HCEC 1CT (cell line): Measurements from ENCODE around the gene GPA33.

Experiments
- DNase-seq: peaks from one replicate; pipeline ENCODE4 v3.0.0-alpha.2; 2017

GPA33 gene, protein sequence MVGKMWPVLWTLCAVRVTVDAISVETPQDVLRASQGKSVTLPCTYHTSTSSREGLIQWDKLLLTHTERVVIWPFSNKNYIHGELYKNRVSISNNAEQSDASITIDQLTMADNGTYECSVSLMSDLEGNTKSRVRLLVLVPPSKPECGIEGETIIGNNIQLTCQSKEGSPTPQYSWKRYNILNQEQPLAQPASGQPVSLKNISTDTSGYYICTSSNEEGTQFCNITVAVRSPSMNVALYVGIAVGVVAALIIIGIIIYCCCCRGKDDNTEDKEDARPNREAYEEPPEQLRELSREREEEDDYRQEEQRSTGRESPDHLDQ

DNA sequence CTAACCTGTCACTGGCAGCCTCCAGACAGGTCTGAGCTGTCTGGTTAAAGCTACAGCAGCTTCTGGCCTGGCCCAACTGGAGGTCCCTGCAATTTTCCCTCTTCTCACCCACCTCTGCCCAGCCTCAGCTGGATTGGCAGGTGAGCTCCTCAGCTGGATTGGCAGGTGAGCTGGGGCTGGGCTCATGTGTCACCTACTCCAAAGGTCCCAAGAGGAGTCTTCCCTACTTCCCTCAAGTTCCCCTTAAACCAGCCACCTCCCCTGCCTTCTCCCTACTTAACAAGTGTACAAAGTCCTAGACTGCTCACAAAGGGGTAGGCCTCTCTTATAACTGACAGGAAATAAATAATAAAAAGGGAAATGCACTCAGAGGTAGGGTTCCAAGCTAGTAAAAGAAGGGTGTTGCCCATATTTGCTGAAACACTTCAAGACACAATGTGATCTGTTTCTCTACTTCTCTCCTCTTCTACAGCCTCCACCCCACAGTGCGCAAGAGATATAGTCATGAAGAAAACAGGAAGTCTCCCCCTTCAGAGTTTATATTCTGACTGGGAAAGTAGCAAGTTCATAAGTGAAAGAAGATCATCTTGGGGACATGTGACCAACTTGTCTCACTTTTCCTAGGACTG is at the start of gene GPA33:
Gene GPA33, minus strand, starts transcription at position 64 of the 629 bp plus-strand sequence. CDS start 90 bp downstream, outside the sequence.
- no peak for DNase-seq

DNA sequence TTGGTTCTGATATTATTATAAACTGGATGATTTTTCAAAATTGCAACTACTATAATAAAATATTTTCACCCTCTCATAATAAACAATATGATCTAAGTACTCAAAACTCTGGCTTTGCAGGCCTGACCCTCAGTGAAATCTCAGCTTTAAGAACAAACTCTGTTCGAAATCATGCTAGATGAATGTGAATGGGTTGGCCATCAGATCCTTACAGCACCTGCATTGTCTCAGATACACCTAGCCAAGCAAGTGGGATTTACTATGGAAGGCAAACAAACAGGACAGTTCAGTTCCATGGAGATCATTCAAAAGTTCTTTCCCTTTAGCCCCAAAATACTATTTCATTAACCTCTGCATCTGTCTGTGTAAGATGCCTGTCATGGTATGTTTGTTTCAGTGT is 48.5 kb upstream of the GPA33 start:
- DNase-seq: no peak

DNA sequence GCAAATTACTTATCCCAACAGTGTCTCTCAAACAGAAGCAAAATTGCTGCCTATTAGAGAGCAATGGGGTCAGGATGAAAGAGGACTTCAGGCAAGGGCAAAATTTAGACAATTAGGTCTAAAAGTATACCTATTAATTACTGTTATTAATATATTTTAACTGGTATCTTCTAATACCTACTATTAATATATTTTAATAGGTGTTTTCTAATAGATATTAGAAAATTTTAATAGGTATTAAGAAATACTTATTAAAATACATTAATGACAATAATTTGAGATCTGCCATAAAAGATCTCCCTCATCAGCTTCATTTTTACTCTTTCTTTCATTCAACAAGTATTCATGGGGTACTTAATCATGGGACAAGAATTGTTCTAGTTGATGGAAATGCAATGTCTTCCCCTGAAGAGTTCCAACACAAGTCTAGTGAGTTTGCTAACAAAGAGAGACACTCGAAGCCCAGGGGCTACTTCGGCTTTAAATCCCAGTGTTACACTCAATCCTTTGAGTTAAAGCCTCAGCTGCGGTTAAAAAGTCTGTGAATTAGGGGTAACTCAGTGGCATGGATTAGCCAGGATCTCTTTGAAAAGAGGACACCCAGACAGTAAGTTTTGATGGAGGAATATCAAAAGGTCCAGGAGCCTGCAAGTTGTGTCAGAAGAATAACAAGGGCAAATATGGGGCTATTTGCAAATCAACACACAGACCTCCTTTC is 47.8 kb upstream of the GPA33 start:
- DNase-seq: no peak

DNA sequence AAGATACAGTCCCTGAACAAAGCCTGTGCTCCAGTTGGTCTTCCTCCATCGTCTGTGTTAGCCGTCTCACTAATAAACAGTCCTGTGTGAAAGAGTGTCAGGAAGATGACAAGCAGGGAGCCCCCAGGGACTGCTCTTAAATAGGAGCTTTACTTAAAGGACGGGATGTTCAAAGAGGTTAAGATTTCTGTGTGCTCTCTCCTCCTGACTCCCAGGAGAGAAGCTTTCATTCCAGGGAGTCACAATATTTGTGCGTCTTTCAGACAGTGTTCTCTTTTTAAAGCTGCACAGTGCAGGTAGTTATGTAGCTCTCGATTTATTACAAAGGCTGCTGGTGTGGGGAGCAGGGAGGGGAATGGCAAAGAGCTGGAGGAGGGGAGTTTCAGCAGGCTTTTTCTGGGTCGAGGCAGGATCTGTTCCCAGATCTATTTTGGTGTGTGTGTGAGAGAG is 47.2 kb upstream of the GPA33 start:
- no peak for DNase-seq

DNA sequence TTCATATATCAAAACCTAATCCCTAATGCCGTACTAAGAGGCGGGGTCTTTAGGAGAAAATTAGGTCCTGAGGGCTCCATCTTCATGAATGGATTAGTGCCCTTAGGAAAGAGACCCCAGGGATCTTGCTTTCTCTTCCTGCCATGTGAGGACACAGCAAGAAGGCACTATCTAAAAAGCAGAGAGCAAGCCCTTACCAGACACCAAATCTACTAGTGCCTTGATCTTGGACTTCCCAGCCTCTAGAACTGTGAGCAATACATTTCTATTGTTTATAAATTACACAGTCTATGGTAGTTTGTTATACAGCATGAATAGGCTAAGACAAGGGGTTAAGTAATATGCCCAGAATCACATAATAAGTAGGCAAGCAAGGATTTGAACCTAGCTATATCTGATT is 46.6 kb upstream of the GPA33 start:
- DNase-seq: no peak

DNA sequence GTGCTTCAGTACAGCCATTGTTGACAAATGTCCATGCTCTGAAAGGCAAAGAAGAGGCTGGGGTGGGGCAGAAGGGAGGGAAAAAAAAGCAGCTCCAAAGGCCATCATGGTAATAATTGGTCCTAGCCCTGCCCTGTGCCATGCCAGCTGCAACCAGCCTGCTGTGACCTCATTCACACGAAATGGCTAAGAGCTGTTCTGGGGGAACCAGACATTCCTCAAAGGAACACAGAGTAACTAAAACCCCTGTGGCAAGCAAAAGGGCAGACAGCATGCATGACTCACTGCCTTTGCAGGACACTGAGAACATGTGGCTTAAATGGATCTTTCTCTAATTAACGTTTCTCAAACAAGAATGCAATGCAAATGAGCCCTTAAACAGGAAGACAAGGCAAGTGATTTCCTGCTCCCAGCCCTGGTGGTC is 46.0 kb upstream of the GPA33 start:
- peak; percentile 76 for DNase-seq

DNA sequence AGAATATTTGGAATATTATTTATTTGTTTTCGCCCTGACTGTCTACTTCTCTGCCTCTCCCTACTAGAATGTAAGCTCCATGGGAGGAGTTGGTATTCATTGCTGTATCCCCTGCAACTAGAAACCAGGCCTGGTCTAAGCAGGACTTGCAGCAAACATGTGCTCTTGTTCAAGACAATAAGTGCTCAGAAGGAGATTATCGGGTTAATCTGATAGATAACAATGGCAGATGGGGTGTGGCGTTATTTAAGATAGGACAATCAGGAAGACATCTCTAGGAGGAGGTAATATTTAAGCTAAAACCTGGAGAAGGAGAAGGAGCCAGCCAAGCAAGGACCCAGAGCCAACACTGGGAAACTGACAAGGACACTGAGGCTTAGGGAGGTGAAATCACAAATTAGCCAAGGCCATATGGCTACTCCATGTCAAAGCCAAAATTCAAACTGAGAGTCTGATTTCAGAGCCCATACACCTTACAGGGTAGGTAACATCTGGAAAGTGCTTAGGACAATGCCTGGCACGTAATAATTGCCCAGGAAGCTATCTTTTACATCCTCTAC is 45.2 kb upstream of the GPA33 start:
- no peak for DNase-seq

DNA sequence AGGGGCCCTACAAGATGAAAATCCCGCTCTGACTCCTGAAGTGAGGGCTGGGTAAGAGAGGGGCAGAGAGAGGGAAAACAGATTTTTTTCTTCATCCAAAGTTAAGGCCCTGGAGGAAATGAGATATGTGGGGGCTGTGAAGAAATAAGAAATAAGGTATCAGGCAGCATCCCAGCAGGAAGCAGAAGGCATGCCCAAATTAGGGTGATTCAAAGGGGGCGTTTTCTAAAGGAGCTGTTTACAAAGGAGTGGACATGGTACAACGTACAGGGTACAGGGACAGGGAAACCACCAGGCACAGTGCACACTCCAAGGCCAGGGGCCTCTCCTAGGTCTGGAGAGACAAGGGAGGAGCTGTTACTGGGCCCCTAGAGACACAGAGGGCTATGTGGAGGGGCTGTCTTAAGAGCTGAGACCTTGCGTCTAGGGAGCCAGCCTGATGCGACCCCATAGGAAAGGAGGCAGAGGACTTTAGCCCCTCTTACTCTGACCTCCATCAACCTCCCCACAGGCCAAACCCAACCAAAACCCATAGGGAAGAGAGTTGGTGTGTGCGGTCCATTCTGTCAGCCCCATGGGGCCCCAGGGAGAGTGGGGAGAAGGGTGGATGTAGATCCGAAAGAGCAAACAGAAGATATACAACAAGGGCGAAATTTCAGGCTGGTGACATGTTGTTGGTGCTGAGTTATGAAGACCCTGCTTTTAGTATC is 42.3 kb upstream of the GPA33 start:
- DNase-seq: no peak

DNA sequence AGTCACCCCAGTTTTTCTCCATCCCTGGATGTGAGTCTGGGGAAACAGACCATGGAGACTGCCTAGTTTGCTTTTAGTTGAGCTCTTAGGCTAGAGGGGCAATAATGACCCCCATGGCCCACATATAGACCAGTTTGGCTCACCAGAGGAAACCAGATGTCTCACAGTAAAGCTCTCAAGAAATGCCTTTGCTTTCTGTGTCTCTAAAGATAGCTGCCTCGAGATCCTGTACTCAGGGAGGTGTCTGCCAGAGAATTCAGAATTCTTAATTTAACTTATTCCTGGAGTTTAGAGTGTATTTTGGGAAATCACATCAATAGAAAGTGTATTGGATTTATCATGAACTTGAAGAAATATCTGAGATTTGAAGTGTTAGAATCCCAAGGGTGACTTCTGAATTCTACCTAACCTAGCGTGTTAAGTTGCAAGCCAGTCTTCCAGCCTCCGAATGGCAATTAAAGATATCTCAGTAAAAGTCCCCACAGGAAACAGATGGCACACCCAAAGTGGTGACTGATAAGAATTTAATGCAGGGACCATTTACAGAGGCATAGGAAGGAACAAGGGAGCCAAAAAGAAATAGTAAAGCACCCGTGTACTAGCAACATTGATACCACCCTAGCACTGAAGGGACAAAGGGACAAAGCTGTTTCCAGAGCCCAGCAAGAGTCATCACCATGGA is 40.8 kb upstream of the GPA33 start:
- DNase-seq: no peak

DNA sequence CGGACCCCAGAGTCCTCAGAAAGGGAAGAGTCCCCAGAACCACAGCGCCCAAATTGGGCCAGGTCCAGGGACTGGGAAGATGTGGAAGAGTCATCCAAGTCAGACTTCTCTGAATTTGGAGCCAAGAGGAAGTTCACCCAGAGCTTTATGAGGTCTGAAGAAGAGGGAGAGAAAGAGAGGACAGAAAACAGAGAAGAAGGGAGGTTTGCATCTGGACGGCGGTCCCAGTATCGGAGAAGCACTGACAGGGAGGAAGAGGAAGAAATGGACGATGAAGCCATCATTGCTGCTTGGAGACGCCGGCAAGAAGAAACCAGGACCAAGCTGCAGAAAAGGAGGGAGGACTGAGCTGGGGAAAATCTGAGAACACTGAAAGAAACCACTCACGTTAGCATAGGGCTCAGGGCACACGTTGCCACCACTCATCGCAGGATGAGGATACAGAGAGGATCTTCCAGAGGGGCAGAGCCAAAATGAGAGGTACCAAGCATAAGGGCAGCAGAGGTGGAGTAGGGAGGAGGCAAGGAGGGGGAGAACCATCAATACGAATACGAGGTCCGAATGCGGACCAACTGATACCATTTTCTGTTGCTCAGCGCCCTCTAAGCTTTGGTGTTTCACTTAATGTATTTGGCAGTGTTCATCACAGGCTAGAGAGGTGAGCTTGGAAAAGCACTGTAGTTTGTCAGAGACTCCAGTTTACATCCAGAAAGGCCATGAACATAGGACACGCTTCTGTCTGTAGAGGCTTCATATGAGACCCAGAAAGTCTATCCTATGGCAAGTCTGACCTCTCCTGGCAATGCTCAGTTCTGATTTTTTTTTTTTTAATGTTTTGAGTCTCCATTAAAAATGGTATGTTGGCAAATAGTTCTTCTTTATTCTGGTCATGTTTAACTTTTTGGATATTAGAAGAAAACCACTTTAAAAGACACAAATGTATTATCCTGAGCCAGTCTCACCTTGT is 38.4 kb upstream of the GPA33 start:
- no peak for DNase-seq

DNA sequence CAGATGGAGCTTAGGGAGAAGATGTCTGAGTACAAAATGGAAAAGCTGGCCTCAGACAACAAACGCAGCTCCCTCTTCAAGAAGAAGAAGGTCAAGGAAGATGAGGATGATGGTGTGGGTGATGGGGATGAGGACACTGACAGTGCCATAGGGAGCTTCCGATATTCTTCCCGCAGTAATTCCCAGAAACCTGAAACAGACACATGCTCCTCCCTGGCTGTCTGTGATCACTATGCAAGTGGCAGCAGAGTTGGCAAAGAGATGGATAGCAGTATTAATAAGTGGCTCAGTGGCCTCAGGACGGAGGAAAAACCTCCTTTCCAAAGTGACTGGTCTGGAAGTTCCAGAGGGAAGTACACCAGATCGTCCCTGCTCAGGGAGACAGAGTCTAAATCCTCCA is 37.5 kb upstream of the GPA33 start:
- DNase-seq: no peak

DNA sequence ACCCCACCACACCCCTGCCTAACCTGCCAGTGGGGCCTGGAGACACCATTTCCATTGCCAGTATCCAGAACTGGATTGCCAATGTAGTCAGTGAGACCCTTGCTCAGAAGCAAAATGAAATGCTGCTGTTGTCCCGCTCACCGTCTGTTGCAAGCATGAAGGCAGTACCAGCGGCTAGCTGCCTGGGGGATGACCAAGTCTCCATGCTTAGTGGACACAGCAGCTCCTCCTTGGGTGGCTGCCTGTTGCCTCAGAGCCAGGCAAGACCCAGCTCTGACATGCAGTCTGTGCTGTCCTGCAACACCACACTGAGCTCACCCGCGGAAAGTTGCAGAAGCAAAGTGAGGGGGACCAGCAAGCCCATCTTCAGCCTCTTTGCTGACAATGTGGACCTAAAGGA is 37.1 kb upstream of the GPA33 start:
- no peak for DNase-seq

DNA sequence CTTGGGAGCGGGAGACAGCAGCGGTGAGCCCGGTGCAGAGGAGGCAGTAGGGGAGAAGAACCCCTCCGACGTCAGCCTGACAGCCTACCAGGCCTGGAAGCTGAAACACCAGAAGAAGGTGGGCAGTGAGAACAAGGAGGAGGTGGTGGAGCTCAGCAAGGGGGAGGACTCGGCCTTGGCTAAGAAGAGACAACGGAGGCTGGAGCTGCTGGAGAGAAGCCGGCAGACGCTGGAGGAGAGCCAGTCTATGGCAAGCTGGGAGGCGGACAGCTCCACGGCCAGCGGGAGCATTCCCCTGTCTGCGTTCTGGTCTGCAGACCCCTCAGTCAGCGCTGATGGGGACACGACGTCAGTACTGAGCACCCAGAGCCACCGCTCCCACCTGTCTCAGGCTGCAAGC is 36.6 kb upstream of the GPA33 start:
- no peak for DNase-seq

DNA sequence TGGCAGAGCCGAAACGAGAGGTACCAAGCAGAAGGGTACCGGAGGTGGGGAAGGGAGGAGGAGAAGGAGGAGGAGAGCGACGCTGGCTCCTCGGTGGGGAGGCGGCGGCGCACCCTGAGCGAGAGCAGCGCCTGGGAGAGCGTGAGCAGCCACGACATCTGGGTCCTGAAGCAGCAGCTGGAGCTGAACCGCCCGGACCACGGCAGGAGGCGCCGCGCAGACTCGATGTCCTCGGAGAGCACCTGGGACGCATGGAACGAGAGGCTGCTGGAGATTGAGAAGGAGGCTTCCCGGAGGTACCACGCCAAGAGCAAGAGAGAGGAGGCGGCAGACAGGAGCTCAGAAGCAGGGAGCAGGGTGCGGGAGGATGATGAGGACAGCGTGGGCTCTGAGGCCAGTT is 36.1 kb upstream of the GPA33 start:
- DNase-seq: no peak

DNA sequence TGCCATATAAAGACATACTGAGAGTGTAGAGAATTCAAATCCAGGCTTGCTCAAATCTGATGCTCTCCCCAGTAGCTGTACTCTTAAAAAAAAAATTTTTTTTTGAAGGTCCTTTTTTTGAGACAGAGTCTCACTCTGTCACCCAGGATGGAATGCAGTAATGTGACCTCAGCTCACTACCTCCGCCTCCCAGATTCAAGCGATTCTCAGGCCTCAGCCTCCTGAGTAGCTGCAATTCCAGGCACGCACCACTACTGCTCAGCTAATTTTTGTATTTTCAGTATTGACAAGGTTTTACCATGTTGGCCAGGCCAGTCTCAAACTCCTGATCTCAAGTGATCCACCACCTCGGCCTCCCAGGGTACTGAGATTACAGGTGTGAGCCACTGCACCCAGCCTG is 32.4 kb upstream of the GPA33 start:
- DNase-seq: no peak

DNA sequence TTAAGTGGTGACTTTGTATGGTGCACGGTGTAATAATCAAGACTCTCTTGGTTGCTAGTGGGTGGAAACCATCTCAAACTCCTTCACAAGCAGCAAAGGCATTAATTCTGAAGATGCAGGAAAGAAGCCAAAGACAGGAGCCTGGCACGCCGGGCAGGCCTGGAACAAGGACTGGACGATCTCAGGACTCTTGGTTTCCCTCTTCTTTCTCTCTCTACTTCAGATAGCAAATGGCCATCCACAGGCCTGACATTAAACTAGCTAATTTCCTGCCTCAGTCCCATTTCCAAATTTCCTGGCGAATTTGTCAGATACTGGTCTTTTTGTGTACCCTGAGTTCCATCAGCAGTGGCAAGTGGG is 31.9 kb upstream of the GPA33 start:
- DNase-seq: no peak

DNA sequence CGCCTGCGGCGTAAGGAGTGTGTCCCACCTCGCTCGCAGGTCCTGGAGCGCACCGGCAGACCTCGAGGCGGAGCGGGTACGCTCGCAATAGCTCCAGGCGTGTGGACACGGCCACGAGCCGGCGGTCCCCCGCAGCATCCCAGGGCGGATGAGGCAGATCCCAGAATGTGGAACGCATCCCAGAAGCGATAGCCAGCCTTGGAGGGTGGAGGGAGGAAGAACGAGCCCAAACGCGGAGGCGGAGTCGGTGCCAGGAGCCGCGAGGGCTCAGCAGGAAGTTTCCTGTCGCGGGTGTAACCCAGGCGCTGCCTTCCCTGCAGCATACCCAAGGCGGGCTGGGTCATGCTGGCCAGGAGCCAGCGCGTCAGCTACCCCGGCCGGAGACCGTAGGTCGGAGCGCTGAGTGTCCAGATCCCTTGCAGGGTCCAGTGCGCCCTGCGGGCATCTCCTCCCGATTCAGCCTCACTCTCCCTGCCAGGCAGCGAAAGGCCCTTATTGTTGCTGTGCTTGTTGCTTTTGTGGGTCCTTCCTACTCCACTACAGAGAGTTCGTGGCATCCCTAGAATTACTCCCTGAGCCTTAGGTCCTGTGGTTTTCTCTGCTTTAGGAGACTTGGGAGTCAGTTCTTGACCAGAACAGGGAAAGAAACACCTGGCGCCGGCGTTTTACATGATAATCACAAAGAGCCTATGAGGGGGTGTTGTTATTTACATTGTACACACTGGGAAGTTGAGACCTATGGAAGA is 31.4 kb upstream of the GPA33 start:
- no peak for DNase-seq

DNA sequence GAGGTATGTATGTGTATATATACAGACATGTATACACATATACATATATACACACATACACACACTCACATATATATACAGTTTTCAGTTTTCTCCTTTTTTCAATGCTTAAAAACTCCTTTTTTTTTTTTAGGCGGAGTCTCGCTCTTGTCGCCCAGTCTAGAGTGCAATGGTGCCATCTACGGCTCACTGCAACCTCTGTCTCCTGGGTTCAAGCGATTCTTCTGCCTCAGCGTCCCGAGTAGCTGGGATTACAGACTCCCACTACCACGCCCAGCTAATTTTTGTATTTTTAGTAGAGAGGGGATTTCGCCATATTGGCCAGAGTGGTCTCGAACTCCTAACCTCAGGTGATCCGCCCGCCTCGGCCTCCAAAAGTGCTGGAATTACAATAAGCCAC is 30.7 kb upstream of the GPA33 start:
- no peak for DNase-seq

DNA sequence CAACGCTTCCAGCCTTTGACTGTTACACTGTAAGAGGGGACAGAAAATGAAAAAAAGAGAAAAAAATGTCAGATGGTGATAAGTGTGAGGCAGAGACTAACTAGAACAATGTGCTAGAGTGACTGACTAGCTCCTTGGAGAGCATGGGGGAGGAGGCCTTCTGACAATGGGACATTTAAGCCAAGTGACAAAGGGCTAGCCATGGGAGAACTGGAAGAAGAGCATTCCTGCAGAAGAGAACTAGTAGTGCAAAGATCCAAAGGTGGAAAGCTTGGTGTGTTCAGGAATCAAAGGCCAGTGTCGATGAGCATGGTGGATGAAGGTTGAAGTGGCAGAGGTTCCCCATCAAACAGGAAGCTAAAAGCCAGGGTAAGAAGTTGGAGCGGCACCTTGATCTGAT is 29.5 kb upstream of the GPA33 start:
- DNase-seq: no peak

DNA sequence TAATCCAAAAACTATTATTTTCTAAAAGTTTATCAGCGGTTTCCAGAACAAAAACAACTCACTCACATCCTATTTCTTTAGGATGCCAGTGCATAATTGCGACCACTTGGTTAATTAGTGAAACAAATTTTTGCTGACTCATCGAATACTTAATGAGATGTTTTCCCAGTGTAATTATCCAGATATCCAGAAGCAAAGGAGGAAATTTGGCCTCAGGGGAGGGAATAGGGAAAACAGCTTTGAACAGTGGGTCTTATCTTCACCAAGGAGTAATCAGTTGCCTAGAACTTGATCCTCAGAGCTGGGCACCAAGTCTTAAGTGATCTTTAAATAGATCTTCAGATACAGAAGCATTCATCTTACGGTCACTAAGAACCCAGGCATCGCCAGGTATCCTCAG is 28.0 kb upstream of the GPA33 start:
- DNase-seq: no peak

DNA sequence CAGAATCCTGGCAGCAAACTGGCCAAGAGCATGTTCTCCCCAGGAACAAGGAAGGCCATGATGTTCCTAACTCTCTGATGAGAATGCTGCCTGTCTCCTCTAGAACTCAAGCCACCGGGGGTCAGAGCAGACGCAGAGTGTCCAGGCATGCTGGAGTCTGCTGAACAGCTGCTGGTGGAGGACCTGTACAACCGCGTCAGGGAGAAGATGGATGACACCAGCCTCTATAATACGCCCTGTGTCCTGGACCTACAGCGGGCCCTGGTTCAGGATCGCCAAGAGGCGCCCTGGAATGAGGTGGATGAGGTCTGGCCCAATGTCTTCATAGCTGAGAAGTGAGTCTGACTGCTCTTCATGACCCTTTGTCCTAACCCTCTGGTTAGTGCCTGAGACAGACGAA is 27.0 kb upstream of the GPA33 start:
- no peak for DNase-seq
